ENCODE data around the gene BCAN.

Gene BCAN

GRCh38 chr1:156644146-156644545 is 2.2 kb downstream of the BCAN start:
- H3K27me3 Mint-ChIP-seq = peaks cover 96% of the 10 kb centered on the region
- no peak overlapping the region for H3K4me3 Mint-ChIP-seq
- no peak overlapping the region for H3K27ac Mint-ChIP-seq

GRCh38 chr1:156644640-156645039 is 2.7 kb downstream of the BCAN start:
- Mint-ChIP-seq H3K27me3 (peaks cover 96% of the 10 kb centered on the region), H3K4me3 (no peak overlapping the region), H3K4me1 (ENCODE audit: low read depth) (peaks cover 14% of the 10 kb centered on the region), H3K27ac (no peak overlapping the region), H3K36me3 (ENCODE audit: low read depth) (no peaks in the 10 kb centered on the region), H3K9me3 (no peaks in the 10 kb centered on the region)
- intact Hi-C loops (cut with micrococcal nuclease) = no loop called here

More at GRCh38 chr1:156644146-156644545, 2.2 kb downstream of the BCAN start:
- Mint-ChIP-seq H3K36me3 (ENCODE audit: low read depth) (no peaks in the 10 kb centered on the region), H3K9me3 (no peaks in the 10 kb centered on the region), H3K4me1 (ENCODE audit: low read depth) (peaks cover 14% of the 10 kb centered on the region)
- intact Hi-C loops (cut with micrococcal nuclease) = no loop called here

- Mint-ChIP-seq H3K36me3 (ENCODE audit: low read depth) (no peaks in the 10 kb centered on the region), H3K27me3 (peaks cover 94% of the 10 kb centered on the region), H3K4me1 (ENCODE audit: low read depth) (peaks cover 14% of the 10 kb centered on the region), H3K27ac (no peak overlapping the region), H3K4me3 (no peak overlapping the region), H3K9me3 (no peaks in the 10 kb centered on the region)
- intact Hi-C loops (cut with micrococcal nuclease) = no loop called here
Measured at GRCh38 chr1:156645056-156645455, 3.1 kb downstream of the BCAN start.

- no peaks in the 10 kb centered on the region for H3K9me3 Mint-ChIP-seq
- H3K36me3 Mint-ChIP-seq (ENCODE audit: low read depth) = no peaks in the 10 kb centered on the region
- H3K27me3 Mint-ChIP-seq = peaks cover 94% of the 10 kb centered on the region
- H3K4me3 Mint-ChIP-seq = no peak overlapping the region
- intact Hi-C loops (cut with micrococcal nuclease) = no loop called here
- H3K4me1 Mint-ChIP-seq (ENCODE audit: low read depth) = peaks cover 14% of the 10 kb centered on the region
- no peak overlapping the region for H3K27ac Mint-ChIP-seq
Measured at GRCh38 chr1:156645666-156646065, 3.7 kb downstream of the BCAN start.

- intact Hi-C loops (cut with micrococcal nuclease) = no loop called here
- Mint-ChIP-seq H3K4me1 (ENCODE audit: low read depth) (peaks cover 9% of the 10 kb centered on the region), H3K4me3 (no peak overlapping the region), H3K27me3 (peaks cover 90% of the 10 kb centered on the region), H3K36me3 (ENCODE audit: low read depth) (no peaks in the 10 kb centered on the region), H3K27ac (no peak overlapping the region), H3K9me3 (no peaks in the 10 kb centered on the region)
Measured at GRCh38 chr1:156646738-156647211, 4.9 kb downstream of the BCAN start.

GRCh38 chr1:156647351-156647750 is 5.4 kb downstream of the BCAN start:
- Mint-ChIP-seq H3K4me1 (ENCODE audit: low read depth) (peaks cover 14% of the 10 kb centered on the region), H3K27me3 (peaks cover 90% of the 10 kb centered on the region)
- intact Hi-C loops (cut with micrococcal nuclease) = no loop called here

GRCh38 chr1:156648496-156648895 is 6.6 kb downstream of the BCAN start:
- no peaks in the 10 kb centered on the region for H3K9me3 Mint-ChIP-seq
- no peak overlapping the region for H3K4me3 Mint-ChIP-seq
- no peaks in the 10 kb centered on the region for H3K36me3 Mint-ChIP-seq (ENCODE audit: low read depth)
- intact Hi-C loops (cut with micrococcal nuclease) = no loop called here
- H3K27me3 Mint-ChIP-seq = peaks cover 89% of the 10 kb centered on the region
- peaks cover 10% of the 10 kb centered on the region for H3K4me1 Mint-ChIP-seq (ENCODE audit: low read depth)
- H3K27ac Mint-ChIP-seq = no peak overlapping the region

More at GRCh38 chr1:156647351-156647750, 5.4 kb downstream of the BCAN start:
- H3K9me3 Mint-ChIP-seq = no peaks in the 10 kb centered on the region
- H3K27ac Mint-ChIP-seq = no peak overlapping the region
- H3K4me3 Mint-ChIP-seq = no peak overlapping the region
- no peaks in the 10 kb centered on the region for H3K36me3 Mint-ChIP-seq (ENCODE audit: low read depth)

GRCh38 chr1:156648951-156649350 is 7.0 kb downstream of the BCAN start:
- Mint-ChIP-seq H3K9me3 (no peaks in the 10 kb centered on the region), H3K36me3 (ENCODE audit: low read depth) (no peaks in the 10 kb centered on the region), H3K4me1 (ENCODE audit: low read depth) (peaks cover 5% of the 10 kb centered on the region), H3K27me3 (peaks cover 89% of the 10 kb centered on the region), H3K4me3 (no peak overlapping the region), H3K27ac (no peak overlapping the region)
- intact Hi-C loops (cut with micrococcal nuclease) = no loop called here

GRCh38 chr1:156652131-156652991 is 10.4 kb downstream of the BCAN start:
- Mint-ChIP-seq H3K4me3 (no peak overlapping the region), H3K27ac (no peak overlapping the region), H3K9me3 (no peaks in the 10 kb centered on the region), H3K36me3 (ENCODE audit: low read depth) (no peaks in the 10 kb centered on the region), H3K27me3 (peaks cover 89% of the 10 kb centered on the region), H3K4me1 (ENCODE audit: low read depth) (peaks cover 25% of the 10 kb centered on the region)
- intact Hi-C loops (cut with micrococcal nuclease) = no loop called here

- H3K9me3 Mint-ChIP-seq = no peaks in the 10 kb centered on the region
- intact Hi-C loops (cut with micrococcal nuclease) = no loop called here
- H3K27me3 Mint-ChIP-seq = peaks cover 89% of the 10 kb centered on the region
- H3K36me3 Mint-ChIP-seq (ENCODE audit: low read depth) = no peaks in the 10 kb centered on the region
- no peak overlapping the region for H3K4me3 Mint-ChIP-seq
- H3K27ac Mint-ChIP-seq = no peak overlapping the region
- H3K4me1 Mint-ChIP-seq (ENCODE audit: low read depth) = peaks cover 31% of the 10 kb centered on the region
Measured at GRCh38 chr1:156652992-156653355, 11.1 kb downstream of the BCAN start.

- intact Hi-C loops (cut with micrococcal nuclease) = no loop called here
- no peaks in the 10 kb centered on the region for H3K9me3 Mint-ChIP-seq
- H3K27me3 Mint-ChIP-seq = peaks cover 86% of the 10 kb centered on the region
- H3K4me1 Mint-ChIP-seq (ENCODE audit: low read depth) = peaks cover 48% of the 10 kb centered on the region
- H3K36me3 Mint-ChIP-seq (ENCODE audit: low read depth) = no peaks in the 10 kb centered on the region
- no peak overlapping the region for H3K4me3 Mint-ChIP-seq
- H3K27ac Mint-ChIP-seq = no peak overlapping the region
Measured at GRCh38 chr1:156654700-156655099, 12.8 kb downstream of the BCAN start.

- Mint-ChIP-seq H3K4me3 (no peak overlapping the region), H3K36me3 (ENCODE audit: low read depth) (no peaks in the 10 kb centered on the region), H3K27ac (no peak overlapping the region), H3K4me1 (ENCODE audit: low read depth) (peaks cover 54% of the 10 kb centered on the region), H3K9me3 (no peaks in the 10 kb centered on the region), H3K27me3 (peaks cover 83% of the 10 kb centered on the region)
- intact Hi-C loops (cut with micrococcal nuclease) = no loop called here
Measured at GRCh38 chr1:156655151-156655903, 13.4 kb downstream of the BCAN start.

- intact Hi-C loops (cut with micrococcal nuclease) = no loop called here
- Mint-ChIP-seq H3K9me3 (no peaks in the 10 kb centered on the region), H3K27me3 (peaks cover 76% of the 10 kb centered on the region), H3K4me1 (ENCODE audit: low read depth) (peaks cover 61% of the 10 kb centered on the region), H3K36me3 (ENCODE audit: low read depth) (no peaks in the 10 kb centered on the region), H3K4me3 (no peak overlapping the region), H3K27ac (no peak overlapping the region)
Measured at GRCh38 chr1:156655904-156656516, 14.1 kb downstream of the BCAN start.

Data from dendritic cell treated with granulocyte-macrophage colony-stimulating factor and Interleukin-4, amounts not matched to agents 40 ng/mL and 50 ng/mL, for 4 days (primary cell).